Muscle of leg (tissue), 11 donors: ENCODE measurements around the gene MAP3K20. TPM values are rescaled to one million over a fixed set of nuclear protein-coding genes. Genes with fewer than 3 reads are reported as not detected.

Experiments
- DNase-seq: peaks from one replicate; pipeline ENCODE4 v3.0.0; 2013
- H3K27ac ChIP-seq: one replicate; pipeline ENCODE4 v1.5.1; 2013; ENCODE audit warnings: mild to moderate bottlenecking, low read length, control low read depth
- H3K27me3 ChIP-seq: one replicate; pipeline ENCODE4 v1.6.1; 2013; ENCODE audit warnings: low read length; ENCODE audit not compliant: control insufficient read depth, insufficient read depth
- H3K36me3 ChIP-seq: one replicate; pipeline ENCODE4 v1.6.1; 2013; ENCODE audit warnings: low read length; ENCODE audit not compliant: control insufficient read depth, insufficient read depth
- H3K4me1 ChIP-seq: one replicate; pipeline ENCODE4 v1.6.1; 2013; ENCODE audit warnings: low read length; ENCODE audit not compliant: control insufficient read depth, insufficient read depth
- H3K4me3 ChIP-seq: one replicate; pipeline ENCODE4 v1.5.1; 2013; ENCODE audit warnings: low read length, control low read depth
- H3K9me3 ChIP-seq: replicated peaks from 2 replicates; pipeline ENCODE4 v1.6.1; 2013; ENCODE audit warnings: low read depth, low read length; ENCODE audit not compliant: control insufficient read depth
- WGBS: methylation state at CpG from one replicate; pipeline ENCODE4 v1.1.5; 2013; ENCODE audit warnings: missing lambda C conversion rate; ENCODE audit not compliant: insufficient coverage; 5-methylcytosine and 5-hydroxymethylcytosine counted together
- polyA plus RNA-seq, 8 donors: library from polyadenylated mRNA; unstranded; fragments of 120-200 nt; gene quantifications; one replicate each; pipeline versions ENCODE4 v1.2.1 to v1.2.3, GENCODE V29; 2013; ENCODE audit warnings: inconsistent platforms in 1 of 8, low replicate concordance in 1 of 8; ENCODE audit not compliant: insufficient read length in 8 of 8, insufficient read depth in 1 of 8
- total RNA-seq: library from RNA; stranded (reverse); fragments of 120-200 nt; gene quantifications from one replicate; pipeline ENCODE4 v1.2.4, GENCODE V29; 2013

Gene MAP3K20
- total and polyA plus RNA-seq, 9 donors = 50.9 to 105 (median 84.2) TPM

DNA sequence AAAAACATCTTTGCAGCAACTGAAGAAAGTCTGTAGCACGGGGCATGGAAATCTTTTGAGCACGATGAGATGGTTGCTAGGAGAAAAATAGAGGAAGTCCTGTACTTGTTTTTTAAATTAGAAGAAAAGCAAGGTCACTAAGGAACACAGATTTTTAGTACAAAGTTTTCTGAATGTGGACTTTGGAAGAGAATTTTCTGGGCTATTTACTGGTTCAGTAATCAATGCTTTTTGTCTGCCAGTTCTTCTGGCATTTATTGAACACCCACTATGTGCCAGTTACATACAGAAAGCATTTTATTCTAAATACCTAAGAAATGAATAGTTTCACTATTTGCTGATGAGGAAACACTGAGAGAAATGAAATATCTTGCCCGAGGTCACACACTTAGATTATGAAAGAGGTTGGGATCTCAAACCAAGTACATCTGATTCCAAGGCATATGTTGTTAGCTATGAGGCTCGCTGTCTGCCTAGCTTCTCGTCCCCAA, 15.6 kb upstream of the MAP3K20 start:
- H3K9me3 ChIP-seq = no peaks in the 10 kb centered on the region
- no peak overlapping the region for H3K4me3 ChIP-seq
- no peaks in the 10 kb centered on the region for H3K36me3 ChIP-seq
- H3K27ac ChIP-seq = no peak overlapping the region
- 42% methylated on average over 2 of the region's 5 CpGs for WGBS
- peak; percentile 61 for DNase-seq
- no peaks in the 10 kb centered on the region for H3K27me3 ChIP-seq
- H3K4me1 ChIP-seq = no peaks in the 10 kb centered on the region

DNA sequence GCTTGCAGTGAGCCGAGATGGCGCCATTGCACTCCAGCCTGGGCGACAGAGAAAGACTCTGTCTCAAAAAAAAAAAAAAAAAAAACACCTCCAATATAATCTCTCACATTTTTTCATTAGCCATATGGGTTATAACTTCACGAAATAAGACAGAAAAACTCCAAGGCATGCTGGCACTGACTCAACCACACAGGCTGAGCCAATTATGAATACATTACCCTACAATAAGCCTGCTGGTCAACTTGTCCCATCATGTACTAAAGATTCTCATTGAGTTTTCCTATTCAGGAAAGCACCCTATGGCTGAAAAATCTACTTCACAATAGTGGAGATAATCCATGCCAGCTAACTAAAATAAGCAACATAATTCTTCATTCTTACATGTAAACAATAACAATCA, 12.8 kb upstream of the MAP3K20 start:
- Histone ChIP-seq H3K4me3 (no peak overlapping the region), H3K4me1 (no peaks in the 10 kb centered on the region), H3K36me3 (no peaks in the 10 kb centered on the region), H3K27ac (no peak overlapping the region), H3K27me3 (no peaks in the 10 kb centered on the region), H3K9me3 (no peaks in the 10 kb centered on the region)
- DNase-seq = no peak
- WGBS = 29% methylated on average over 1 of the region's 4 CpGs

DNA sequence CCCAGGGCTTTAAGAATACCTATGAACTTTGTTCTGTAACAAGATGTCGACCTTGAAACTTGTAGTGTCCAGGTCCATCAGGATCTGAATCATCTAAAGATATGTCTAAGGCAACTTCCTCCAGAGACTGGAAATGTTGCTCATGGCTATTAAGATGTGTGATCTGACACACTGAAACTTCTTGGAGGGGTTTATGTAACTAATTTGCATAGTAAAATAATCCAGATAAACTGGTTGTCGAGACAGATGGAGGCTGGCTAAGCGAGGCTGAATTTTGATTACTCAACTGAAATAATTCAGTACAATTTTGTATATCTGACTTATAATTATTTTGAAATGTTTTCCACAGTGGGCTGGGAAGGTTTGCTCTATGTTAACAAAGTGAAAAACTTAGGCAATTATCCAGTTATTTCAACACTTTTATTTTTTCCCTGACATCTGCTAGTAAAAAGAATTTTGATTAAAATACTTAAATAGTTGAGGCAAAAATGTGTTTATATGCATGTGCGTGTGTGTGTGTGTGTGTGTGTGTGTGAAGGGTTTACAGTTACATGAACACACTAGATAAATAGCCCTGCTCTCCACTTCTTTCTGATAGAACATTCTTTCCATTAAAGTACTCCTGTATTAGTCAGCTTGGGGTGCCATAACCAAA, 11.4 kb upstream of the MAP3K20 start:
- H3K36me3 ChIP-seq = no peaks in the 10 kb centered on the region
- no peak overlapping the region for H3K27ac ChIP-seq
- DNase-seq = no peak
- no peaks in the 10 kb centered on the region for H3K4me1 ChIP-seq
- no CpG with 5 or more reads among the region's 4 CpGs for WGBS
- no peak overlapping the region for H3K4me3 ChIP-seq
- peaks cover 3% of the 10 kb centered on the region for H3K27me3 ChIP-seq
- H3K9me3 ChIP-seq = no peaks in the 10 kb centered on the region

DNA sequence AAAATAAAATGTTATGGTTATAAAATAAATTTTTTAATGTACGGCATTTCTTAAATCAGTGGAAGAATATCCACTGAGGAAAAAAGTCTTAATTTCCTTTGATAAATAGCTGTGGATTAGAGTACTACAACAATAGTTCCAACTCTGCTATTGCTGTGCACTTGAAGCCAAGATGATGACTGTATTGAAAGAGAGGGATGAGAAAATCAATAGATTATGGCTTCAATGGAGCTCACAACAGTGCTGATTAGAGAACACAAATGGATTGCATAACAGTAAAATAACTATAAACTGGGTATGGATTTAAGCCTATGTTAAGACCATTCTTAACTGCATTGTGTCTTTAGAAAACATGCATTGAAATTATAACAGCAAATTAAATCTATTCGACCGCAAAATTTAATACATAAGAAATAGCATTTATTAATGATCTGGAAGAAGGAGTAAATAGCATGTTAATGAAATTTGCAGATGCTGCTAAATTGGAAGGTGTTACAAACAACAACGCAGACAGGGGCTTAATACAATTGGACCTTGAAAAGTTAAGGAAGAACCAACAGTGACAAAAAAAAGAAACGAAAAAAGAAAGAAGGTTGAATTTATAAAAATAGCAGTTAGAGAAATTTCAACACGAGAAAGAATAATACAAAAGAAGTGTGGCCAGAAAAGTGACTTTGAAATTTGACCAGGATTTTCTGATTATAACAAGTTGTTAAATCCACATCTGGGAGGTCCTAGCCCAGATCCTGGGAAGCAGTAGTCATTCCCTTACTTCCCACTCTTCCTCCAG, 8.6 kb upstream of the MAP3K20 start:
- Histone ChIP-seq H3K27ac (no peak overlapping the region), H3K36me3 (no peaks in the 10 kb centered on the region), H3K4me1 (no peaks in the 10 kb centered on the region), H3K27me3 (peaks cover 5% of the 10 kb centered on the region), H3K9me3 (no peaks in the 10 kb centered on the region), H3K4me3 (no peak overlapping the region)
- no peak for DNase-seq
- WGBS = 100% methylated on average over 1 of the region's 6 CpGs

GRCh38 chr2:173075056-173075780, 428 bp upstream of the MAP3K20 start:
- H3K4me1 ChIP-seq = peaks cover 8% of the 10 kb centered on the region

GRCh38 chr2:173076581-173077345, 1.1 kb downstream of the MAP3K20 start:
- no peaks in the 10 kb centered on the region for H3K36me3 ChIP-seq
- 0% methylated on average over 12 of the region's 27 CpGs for WGBS
- H3K4me3 ChIP-seq = peak overlapping the region; percentile 78
- peak; percentile 80 for DNase-seq
- peaks cover 8% of the 10 kb centered on the region for H3K4me1 ChIP-seq
- no peaks in the 10 kb centered on the region for H3K9me3 ChIP-seq
- H3K27ac ChIP-seq = peak overlapping the region; percentile 97
- H3K27me3 ChIP-seq = no peaks in the 10 kb centered on the region

More at GRCh38 chr2:173075056-173075780, 428 bp upstream of the MAP3K20 start:
- no peaks in the 10 kb centered on the region for H3K9me3 ChIP-seq
- peak overlapping the region; percentile 84 for H3K27ac ChIP-seq
- whole genome bisulfite sequencing = 10% methylated on average over 10 of the region's 25 CpGs
- H3K36me3 ChIP-seq = no peaks in the 10 kb centered on the region
- H3K27me3 ChIP-seq = no peaks in the 10 kb centered on the region
- H3K4me3 ChIP-seq = peak overlapping the region; percentile 78
- DNase-seq = no peak

DNA sequence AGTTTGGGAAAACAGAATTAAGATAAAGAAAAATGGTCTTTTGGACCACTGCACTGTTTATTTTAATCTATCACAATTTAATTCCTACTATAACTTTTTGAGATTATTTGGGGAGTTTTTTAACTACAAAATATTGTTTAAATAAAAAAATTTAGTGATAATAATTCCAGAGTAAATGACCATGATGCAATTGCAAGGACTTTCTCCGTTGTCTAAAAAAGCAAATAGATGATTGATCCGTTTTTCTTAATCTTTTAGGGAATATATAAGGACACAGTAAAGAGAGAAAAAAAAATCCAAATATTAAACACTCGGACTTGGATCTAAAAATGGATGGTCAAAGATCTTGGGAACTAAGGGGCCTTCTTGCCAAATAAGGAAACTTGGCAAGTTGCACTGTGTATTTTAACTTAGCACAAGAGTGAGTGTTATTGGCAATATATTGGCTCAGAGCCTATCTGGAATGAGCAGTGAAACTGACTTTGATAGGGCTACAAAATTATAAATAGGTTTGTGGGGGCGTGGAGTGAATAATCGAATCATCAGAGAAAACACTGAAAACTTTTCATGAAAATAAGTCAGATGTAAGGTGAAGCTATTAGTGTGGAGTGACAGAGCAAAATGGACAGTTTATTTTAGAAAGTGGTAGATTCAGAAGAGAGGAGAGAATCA, 2.0 kb downstream of the MAP3K20 start:
- peaks cover 8% of the 10 kb centered on the region for H3K4me1 ChIP-seq
- 69% methylated on average over 2 of the region's 5 CpGs for WGBS
- DNase-seq = peak; percentile 63

DNA sequence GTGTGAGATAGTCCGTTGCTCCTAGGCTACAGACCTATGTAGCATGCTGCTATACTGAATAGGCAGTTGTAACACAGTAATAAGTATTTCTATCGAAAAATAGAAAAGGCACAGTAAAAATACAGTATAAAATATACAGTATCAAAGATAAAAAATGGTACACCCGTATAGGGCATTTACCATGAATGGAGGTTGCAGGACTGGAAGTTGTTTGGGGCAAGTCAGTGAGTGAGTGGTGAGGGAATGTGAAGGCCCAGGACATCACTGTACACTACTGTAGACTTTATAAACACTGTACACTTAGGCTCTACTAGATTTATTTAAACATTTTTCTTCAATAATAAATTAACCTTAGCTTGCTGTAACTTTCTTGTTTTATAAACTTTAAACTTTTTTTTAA, 3.5 kb downstream of the MAP3K20 start:
- H3K27ac ChIP-seq = no peak overlapping the region
- no CpG with 5 or more reads among the region's 3 CpGs for WGBS

More for the DNA sequence above, 2.0 kb downstream of the MAP3K20 start:
- Histone ChIP-seq H3K27ac (peak overlapping the region; percentile 97), H3K9me3 (no peaks in the 10 kb centered on the region), H3K36me3 (no peaks in the 10 kb centered on the region), H3K4me3 (peak overlapping the region; percentile 78), H3K27me3 (no peaks in the 10 kb centered on the region)

More for the DNA sequence above, 3.5 kb downstream of the MAP3K20 start:
- Histone ChIP-seq H3K9me3 (no peaks in the 10 kb centered on the region), H3K4me3 (no peak overlapping the region), H3K4me1 (peaks cover 8% of the 10 kb centered on the region), H3K36me3 (no peaks in the 10 kb centered on the region), H3K27me3 (no peaks in the 10 kb centered on the region)
- DNase-seq = no peak
